Ovary (tissue), 3 donors: Measurements from ENCODE around the gene P2RY12.

Experiments used
- POLR2A ChIP-seq: fragments of 450-650 bp; IDR thresholded peaks from one replicate; pipeline ENCODE4 v1.6.1; 2017; ENCODE audit warnings: antibody characterized with exemption, mild to moderate bottlenecking, moderate library complexity
- TF ChIP-seq, protein P1 (sequence below), 3 donors: fragments of 450-650 bp in 2 of 3; fragments of 200-600 bp in 1 of 3; IDR thresholded peaks; one replicate each; pipeline versions ENCODE4 v1.5.1 to v1.8.0; 2016 to 2022; ENCODE audit warnings: antibody characterized with exemption in 3 of 3, mild to moderate bottlenecking in 1 of 3
- donor health status: DM: no; HTN: no; CAD: no.

DNA sequence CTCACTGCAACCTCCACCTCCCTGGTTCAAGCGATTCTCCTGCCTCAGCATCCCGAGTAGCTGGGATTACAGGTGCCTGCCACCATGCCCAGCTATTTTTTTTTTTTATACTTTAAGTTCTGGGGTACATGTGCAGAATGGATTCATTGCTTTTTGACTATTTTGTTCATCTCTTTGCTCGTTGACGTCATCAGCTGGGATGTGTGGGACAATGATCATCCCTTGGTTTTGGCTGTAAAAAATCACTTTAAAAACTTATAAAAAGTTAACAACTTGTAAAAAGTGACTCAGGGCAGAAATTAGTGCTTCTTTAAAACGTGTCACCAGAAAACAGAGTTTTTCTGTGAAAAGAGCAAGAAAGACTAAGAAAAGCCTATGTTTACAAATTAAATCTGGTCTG lies 38.5 kb upstream of the P2RY12 start:
- TF ChIP-seq, protein P1, sequence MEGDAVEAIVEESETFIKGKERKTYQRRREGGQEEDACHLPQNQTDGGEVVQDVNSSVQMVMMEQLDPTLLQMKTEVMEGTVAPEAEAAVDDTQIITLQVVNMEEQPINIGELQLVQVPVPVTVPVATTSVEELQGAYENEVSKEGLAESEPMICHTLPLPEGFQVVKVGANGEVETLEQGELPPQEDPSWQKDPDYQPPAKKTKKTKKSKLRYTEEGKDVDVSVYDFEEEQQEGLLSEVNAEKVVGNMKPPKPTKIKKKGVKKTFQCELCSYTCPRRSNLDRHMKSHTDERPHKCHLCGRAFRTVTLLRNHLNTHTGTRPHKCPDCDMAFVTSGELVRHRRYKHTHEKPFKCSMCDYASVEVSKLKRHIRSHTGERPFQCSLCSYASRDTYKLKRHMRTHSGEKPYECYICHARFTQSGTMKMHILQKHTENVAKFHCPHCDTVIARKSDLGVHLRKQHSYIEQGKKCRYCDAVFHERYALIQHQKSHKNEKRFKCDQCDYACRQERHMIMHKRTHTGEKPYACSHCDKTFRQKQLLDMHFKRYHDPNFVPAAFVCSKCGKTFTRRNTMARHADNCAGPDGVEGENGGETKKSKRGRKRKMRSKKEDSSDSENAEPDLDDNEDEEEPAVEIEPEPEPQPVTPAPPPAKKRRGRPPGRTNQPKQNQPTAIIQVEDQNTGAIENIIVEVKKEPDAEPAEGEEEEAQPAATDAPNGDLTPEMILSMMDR (IDR thresholded peaks at IDR 0.05): no peak
- TF ChIP-seq POLR2A: no peak
